Prostate gland (tissue), 2 donors: ENCODE measurements around the gene ZDHHC11. TPM values are rescaled to one million over a fixed set of nuclear protein-coding genes. Genes with fewer than 3 reads are reported as not detected.

Experiments
- DNase-seq: peaks from one replicate; pipeline ENCODE4 v3.0.0-alpha.2; 2019; ENCODE audit warnings: low spot score
- H3K27ac ChIP-seq, 2 donors: fragments of 200-600 bp; sonication (generic); 2 replicates each; pipeline ENCODE4 v1.5.1; 2017 to 2019
- H3K27me3 ChIP-seq: fragments of 200-600 bp; sonication (generic); replicated peaks from 2 replicates; pipeline ENCODE4 v1.5.1; 2019; ENCODE audit not compliant: insufficient read depth
- H3K36me3 ChIP-seq, 2 donors: fragments of 200-600 bp; sonication (generic); 1 replicate in 1 of 2; 2 replicates in 1 of 2; pipeline versions ENCODE4 v1.5.1 to v1.8.1; 2017 to 2019
- H3K4me1 ChIP-seq: fragments of 200-600 bp; sonication (generic); replicated peaks from 2 replicates; pipeline ENCODE4 v1.5.1; 2019
- H3K4me3 ChIP-seq, 2 donors: fragments of 200-600 bp; sonication (generic); 2 replicates each; pipeline ENCODE4 v1.5.1; 2017 to 2019
- H3K9me3 ChIP-seq: fragments of 200-600 bp; sonication (generic); 2 replicates; pipeline ENCODE4 v1.5.1; 2017
- CTCF ChIP-seq, 4 experiments: fragments of 200-600 bp in 2 of 4; fragments of 450-650 bp in 2 of 4; sonication (generic) in 2 of 4; IDR thresholded peaks; 1 replicate in 3 of 4; 2 replicates in 1 of 4; pipeline ENCODE4 v1.5.1; 2016 to 2019; ENCODE audit warnings: antibody characterized with exemption in 4 of 4, mild to moderate bottlenecking in 2 of 4, moderate library complexity in 2 of 4
- POLR2A ChIP-seq: fragments of 450-650 bp; IDR thresholded peaks from one replicate; pipeline ENCODE4 v1.6.1; 2016; ENCODE audit warnings: antibody characterized with exemption, mild to moderate bottlenecking
- POLR2AphosphoS5 ChIP-seq: sonication (generic); formaldehyde crosslinking; IDR thresholded peaks from one replicate; pipeline ENCODE4 v1.6.1; 2017; ENCODE audit warnings: antibody characterized with exemption
- WGBS: methylation state at CpG from one replicate; pipeline ENCODE4 v1.1.5; 2018; 5-methylcytosine and 5-hydroxymethylcytosine counted together
- intact Hi-C: fragments of 100-400 bp; cut with DNase I; formaldehyde crosslinking; loops from one replicate; pipeline ENCODE4 v1.14.2; 2022
- total RNA-seq, 2 donors: library from RNA; depleted of rRNA; stranded (reverse); fragments of >200 nt; gene quantifications; one replicate each; pipeline ENCODE4 v1.1.0, GENCODE V29; 2016

The ZDHHC11 gene
- total RNA-seq, result 1 to 10 TPM; 1.2 to 9.8 TPM

- peaks cover 13% of the 10 kb centered on the region for H3K27me3 ChIP-seq
- no peaks in the 10 kb centered on the region for H3K36me3 ChIP-seq
- H3K4me3 ChIP-seq, result peak within 1 kb of the TSS; percentile 1 to 13
- WGBS, result 38% methylated on average over 27 of the region's 27 CpGs
- H3K4me1 ChIP-seq, result no peaks in the 10 kb centered on the region
- no peak within 1 kb of the TSS for H3K27ac ChIP-seq
- no peaks in the 10 kb centered on the region for H3K9me3 ChIP-seq
- intact Hi-C loops, result no loop called here
- TF ChIP-seq POLR2A, result no peak
- TF ChIP-seq POLR2AphosphoS5, result no peak
- no peak for TF ChIP-seq CTCF (IDR thresholded peaks at IDR 0.05)
- DNase-seq, result no peak
Observed at GRCh38 chr5:850511-851006, at the start of gene ZDHHC11. ZDHHC11 (minus strand) TSS chr5:850986; CDS start chr5:850602, 384 bp downstream.

GRCh38 chr5:893711-894110 lies 42.9 kb upstream of the ZDHHC11 start:
- DNase-seq, result no peak
- H3K27me3 ChIP-seq, result no peaks in the 10 kb centered on the region
- H3K36me3 ChIP-seq, result no peaks in the 10 kb centered on the region
- WGBS, result 78% methylated on average over 9 of the region's 9 CpGs
- TF ChIP-seq POLR2A (no peak), CTCF (IDR thresholded peaks at IDR 0.05) (no peak), POLR2AphosphoS5 (no peak)
- no peak overlapping the region for H3K4me3 ChIP-seq
- H3K27ac ChIP-seq, result no peak overlapping the region
- intact Hi-C loops, result loop anchor here (10.0 kb wide), 2 partner anchors 119 to 419 kb away; no protein-coding TSS in a partner anchor
- no peaks in the 10 kb centered on the region for H3K9me3 ChIP-seq
- peaks cover 7% of the 10 kb centered on the region for H3K4me1 ChIP-seq

GRCh38 chr5:893137-893506 lies 42.3 kb upstream of the ZDHHC11 start:
- no peak for DNase-seq
- no peaks in the 10 kb centered on the region for H3K27me3 ChIP-seq
- peak overlapping the region; percentile 78 to 95 for H3K4me3 ChIP-seq
- no peaks in the 10 kb centered on the region for H3K9me3 ChIP-seq
- no peaks in the 10 kb centered on the region for H3K36me3 ChIP-seq
- H3K4me1 ChIP-seq, result peaks cover 7% of the 10 kb centered on the region
- H3K27ac ChIP-seq, result peak overlapping the region in 1 of 2 donors; percentile 85
- no peak for TF ChIP-seq POLR2AphosphoS5
- no peak for TF ChIP-seq POLR2A
- TF ChIP-seq CTCF (IDR thresholded peaks at IDR 0.05), result no peak
- intact Hi-C loops, result loop anchor here (10.0 kb wide), 2 partner anchors 118 to 418 kb away; no protein-coding TSS in a partner anchor
- WGBS, result 2% methylated on average over 14 of the region's 31 CpGs

- WGBS, result under 1% methylated on average over 63 of the region's 91 CpGs
- intact Hi-C loops, result loop anchor here (10.0 kb wide), 2 partner anchors 118 to 418 kb away; no protein-coding TSS in a partner anchor
- TF ChIP-seq POLR2AphosphoS5 (peak; percentile 67), POLR2A (peak; percentile 17), CTCF (IDR thresholded peaks at IDR 0.05) (peak in 1 of 4 experiments; percentile 42)
Observed at GRCh38 chr5:892394-893136, 41.8 kb upstream of the ZDHHC11 start, which contains the start of the genes BRD9 and TRIP13. BRD9 (minus strand) TSS chr5:892801; CDS start chr5:892657, 144 bp downstream. TRIP13 (plus strand) TSS chr5:892884; CDS start chr5:892999, 115 bp downstream.

More at GRCh38 chr5:892394-893136, 41.8 kb upstream of the ZDHHC11 start, which contains the start of the genes BRD9 and TRIP13:
- no peaks in the 10 kb centered on the region for H3K9me3 ChIP-seq
- no peaks in the 10 kb centered on the region for H3K27me3 ChIP-seq
- H3K4me1 ChIP-seq, result peaks cover 7% of the 10 kb centered on the region
- peak within 1 kb of the TSS; percentile 78 to 95 for H3K4me3 ChIP-seq
- DNase-seq, result peak; percentile 74
- peak within 1 kb of the TSS; percentile 78 to 85 for H3K27ac ChIP-seq
- peaks cover 0 to 2% of the 10 kb centered on the region in 2 donors for H3K36me3 ChIP-seq
